HFF-Myc (cell line): ENCODE data around the gene FAM163B.

Source experiments
- DNase-seq: peaks from one replicate; pipeline ENCODE4 v3.0.0-alpha.2; 2011; ENCODE audit warnings: low read depth; ENCODE audit errors: extremely low read depth
- H3K4me3 ChIP-seq: replicated peaks from 2 replicates; pipeline ENCODE4 v1.5.1; 2011; ENCODE audit warnings: low read depth, mild to moderate bottlenecking, control low read depth, low read length
- TF ChIP-seq, protein P1 (sequence below): IDR thresholded peaks from 2 replicates; pipeline ENCODE4 v1.5.1; 2012; ENCODE audit warnings: mild to moderate bottlenecking, low read depth, low read length, control low read depth; ENCODE audit errors: missing control alignments

The FAM163B gene

DNA sequence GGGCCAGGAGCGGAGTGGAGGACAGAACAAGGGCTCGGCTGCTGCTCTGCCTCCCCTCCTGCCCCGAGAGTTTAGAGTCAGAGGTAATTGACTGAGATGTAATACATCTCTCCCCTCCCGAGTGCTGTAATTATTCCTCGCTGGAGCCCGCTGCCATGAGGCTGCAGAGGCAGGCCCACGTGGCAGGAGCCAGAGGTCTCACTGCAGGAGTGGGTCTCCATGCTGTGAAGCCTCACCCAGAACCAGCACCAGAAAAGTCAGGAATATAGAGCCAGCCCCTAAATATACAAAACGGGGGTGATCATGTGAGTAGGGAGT is 2.5 kb downstream of the FAM163B start:
- H3K4me3 ChIP-seq = no peak overlapping the region
- DNase-seq = no peak
- TF ChIP-seq, protein P1, sequence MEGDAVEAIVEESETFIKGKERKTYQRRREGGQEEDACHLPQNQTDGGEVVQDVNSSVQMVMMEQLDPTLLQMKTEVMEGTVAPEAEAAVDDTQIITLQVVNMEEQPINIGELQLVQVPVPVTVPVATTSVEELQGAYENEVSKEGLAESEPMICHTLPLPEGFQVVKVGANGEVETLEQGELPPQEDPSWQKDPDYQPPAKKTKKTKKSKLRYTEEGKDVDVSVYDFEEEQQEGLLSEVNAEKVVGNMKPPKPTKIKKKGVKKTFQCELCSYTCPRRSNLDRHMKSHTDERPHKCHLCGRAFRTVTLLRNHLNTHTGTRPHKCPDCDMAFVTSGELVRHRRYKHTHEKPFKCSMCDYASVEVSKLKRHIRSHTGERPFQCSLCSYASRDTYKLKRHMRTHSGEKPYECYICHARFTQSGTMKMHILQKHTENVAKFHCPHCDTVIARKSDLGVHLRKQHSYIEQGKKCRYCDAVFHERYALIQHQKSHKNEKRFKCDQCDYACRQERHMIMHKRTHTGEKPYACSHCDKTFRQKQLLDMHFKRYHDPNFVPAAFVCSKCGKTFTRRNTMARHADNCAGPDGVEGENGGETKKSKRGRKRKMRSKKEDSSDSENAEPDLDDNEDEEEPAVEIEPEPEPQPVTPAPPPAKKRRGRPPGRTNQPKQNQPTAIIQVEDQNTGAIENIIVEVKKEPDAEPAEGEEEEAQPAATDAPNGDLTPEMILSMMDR = no peak

GRCh38 chr9:133605856-133606707 is 3.1 kb downstream of the FAM163B start:
- H3K4me3 ChIP-seq = no peak overlapping the region
- no peak for DNase-seq
- TF ChIP-seq, protein P1 = no peak

- DNase-seq = no peak
- TF ChIP-seq, protein P1 = no peak
- no peak overlapping the region for H3K4me3 ChIP-seq
Observed at GRCh38 chr9:133605446-133605845, 3.7 kb downstream of the FAM163B start.

- no peak overlapping the region for H3K4me3 ChIP-seq
- no peak for DNase-seq
- TF ChIP-seq, protein P1 = no peak
Observed at GRCh38 chr9:133604856-133605255, 4.3 kb downstream of the FAM163B start.

DNA sequence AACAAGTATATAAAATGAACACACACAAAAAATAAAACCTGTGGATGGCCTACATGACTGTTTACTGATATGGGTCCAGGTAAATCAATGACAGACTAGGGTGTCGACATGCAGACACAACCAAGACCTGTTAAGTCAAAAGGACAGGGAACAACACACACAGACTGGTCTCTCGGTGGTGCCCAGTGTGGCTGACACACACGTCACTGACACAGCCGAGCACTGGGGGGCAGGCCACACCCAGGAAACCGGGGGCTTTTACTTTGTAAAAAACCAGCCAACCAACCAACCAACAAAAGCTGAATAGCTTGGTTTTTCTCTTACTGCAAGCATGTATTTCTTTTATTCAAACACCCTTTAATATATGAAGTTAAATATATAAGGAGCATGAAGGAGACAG is 5.0 kb downstream of the FAM163B start:
- no peak for DNase-seq
- no peak overlapping the region for H3K4me3 ChIP-seq
- TF ChIP-seq, protein P1 = no peak

DNA sequence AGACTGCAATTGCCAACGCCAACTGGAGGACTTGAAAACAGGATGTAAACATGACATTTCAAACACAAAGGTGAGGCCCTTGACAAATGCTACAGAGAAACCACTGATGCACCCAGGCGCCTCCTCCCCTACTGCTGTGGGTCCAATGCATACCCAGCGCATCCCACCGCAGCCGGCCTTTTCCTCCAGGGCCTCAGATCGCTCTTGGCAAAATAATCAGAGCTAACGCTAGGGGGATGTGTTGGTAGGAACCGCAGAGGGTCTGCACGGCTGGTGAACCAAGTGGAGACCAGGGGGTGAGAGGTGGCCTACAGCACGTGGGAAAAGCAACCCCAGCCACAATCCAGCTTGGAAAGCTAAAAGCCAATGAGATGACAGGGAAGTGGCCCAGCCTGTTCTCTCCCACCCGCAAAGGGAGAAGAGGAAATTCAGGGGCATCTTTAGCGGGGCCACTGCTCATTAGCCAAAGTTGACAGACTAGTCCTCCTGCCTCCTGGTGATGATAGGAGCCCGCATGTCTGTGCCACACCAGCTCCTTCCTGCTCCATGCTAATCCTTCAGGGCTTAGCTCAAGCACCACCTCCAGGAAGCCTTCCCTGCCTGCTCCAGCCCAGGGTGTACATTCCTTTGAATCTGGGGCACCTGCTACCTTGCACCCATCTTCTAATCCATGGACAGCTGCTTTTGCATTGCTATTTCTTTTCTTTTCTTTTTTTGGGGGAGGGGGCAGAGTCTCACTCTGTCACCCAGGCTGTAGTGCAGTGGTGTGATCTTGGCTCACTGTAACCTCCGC is 5.9 kb downstream of the FAM163B start:
- no peak overlapping the region for H3K4me3 ChIP-seq
- TF ChIP-seq, protein P1 = no peak
- no peak for DNase-seq
